ENCODE measurements around the gene DMAC2.

DMAC2 gene

DNA sequence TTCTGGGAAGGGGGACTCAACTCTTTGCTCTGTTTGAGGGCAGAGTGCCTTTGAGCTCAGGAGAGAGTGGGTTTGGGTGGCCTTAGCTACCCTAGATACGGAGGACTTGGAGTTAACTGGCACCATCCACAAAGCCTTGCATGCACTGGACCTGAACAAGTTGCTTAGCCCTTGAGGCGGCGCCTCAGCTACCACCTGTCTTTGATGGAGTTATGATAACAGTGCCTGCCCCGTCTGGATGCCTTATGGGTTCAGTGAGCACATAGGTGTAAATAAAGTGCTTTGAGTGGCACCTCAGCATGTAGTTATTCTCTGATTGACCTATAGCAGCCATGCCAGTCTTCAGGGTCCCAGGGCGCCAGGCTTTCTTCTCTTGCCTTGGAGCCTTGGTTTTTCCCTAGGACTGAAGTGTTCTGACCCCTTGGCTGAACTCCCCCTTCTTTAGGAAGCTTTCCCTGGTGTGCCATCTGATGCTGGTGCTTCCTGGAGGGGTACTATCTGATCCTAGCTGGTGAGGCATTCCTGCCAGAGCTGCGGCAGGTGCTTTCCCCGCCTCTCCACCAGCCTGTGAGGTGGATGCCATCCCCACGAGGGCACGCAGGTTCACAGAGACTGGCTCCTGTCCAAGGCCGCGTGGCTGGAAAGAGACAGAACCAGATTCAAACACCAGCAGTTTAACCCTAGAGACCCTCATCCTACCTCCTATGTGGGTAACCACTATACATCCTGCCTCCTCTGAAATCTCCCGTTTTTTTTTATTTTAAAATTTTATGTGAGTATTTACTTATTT lies 36.3 kb downstream of the DMAC2 start:
- TF ChIP-seq CTCF (IDR thresholded peaks at IDR 0.05; ENCODE audit: borderline replicate concordance, insufficient read depth, low read depth, low read length), result no peak
- H3K4me3 ChIP-seq (ENCODE audit: low read depth, low read length), result no peak overlapping the region

DNA sequence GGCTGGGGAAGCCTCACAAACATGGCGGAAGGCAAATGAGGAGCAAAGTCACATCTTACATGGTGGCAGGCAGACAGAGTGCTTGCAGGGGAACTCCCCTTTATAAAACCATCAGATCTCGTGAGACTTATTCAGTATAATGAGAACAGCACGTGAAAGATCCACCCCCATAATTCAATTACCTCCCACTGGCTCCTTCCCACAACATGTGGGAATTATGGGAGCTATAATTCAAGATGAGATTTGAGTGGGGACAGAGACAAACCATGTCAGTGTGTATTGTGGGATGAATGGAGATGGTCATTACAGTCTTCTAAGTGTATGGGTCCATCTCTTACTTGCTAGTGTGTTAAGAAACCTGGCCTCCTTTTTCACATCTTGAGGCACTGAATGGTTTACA lies 37.7 kb downstream of the DMAC2 start:
- no peak for TF ChIP-seq CTCF (IDR thresholded peaks at IDR 0.05; ENCODE audit: borderline replicate concordance, insufficient read depth, low read depth, low read length)
- H3K4me3 ChIP-seq (ENCODE audit: low read depth, low read length), result no peak overlapping the region

- no peak for TF ChIP-seq CTCF (IDR thresholded peaks at IDR 0.05; ENCODE audit: borderline replicate concordance, insufficient read depth, low read depth, low read length)
- no peak overlapping the region for H3K4me3 ChIP-seq (ENCODE audit: low read depth, low read length)
Measured at GRCh38 chr19:41401483-41401882, 38.2 kb downstream of the DMAC2 start.

GRCh38 chr19:41399525-41399924 lies 40.2 kb downstream of the DMAC2 start:
- no peak overlapping the region for H3K4me3 ChIP-seq (ENCODE audit: low read depth, low read length)

DNA sequence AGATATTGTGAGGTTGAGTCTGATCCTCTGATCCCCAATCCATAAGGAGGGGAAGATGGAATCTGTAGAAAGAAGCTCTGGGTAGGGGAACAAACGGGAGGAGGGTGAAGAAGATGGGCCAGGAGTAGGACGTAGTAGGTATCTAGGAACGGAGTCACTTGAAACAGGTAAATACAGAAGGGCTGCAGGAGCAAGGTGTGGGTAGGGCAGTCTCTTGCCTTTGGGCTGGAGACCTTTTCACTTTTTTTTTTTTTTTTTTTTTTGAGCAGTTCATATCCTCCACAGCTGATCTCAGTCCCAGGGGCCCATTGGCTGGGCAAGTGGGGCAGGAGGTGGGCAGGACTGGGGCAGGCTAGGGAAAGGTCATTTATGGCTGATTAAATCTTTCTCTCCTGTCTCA lies 40.6 kb downstream of the DMAC2 start:
- no peak overlapping the region for H3K4me3 ChIP-seq (ENCODE audit: low read depth, low read length)

More at GRCh38 chr19:41399525-41399924, 40.2 kb downstream of the DMAC2 start:
- TF ChIP-seq CTCF (IDR thresholded peaks at IDR 0.05; ENCODE audit: borderline replicate concordance, insufficient read depth, low read depth, low read length), result no peak

DNA sequence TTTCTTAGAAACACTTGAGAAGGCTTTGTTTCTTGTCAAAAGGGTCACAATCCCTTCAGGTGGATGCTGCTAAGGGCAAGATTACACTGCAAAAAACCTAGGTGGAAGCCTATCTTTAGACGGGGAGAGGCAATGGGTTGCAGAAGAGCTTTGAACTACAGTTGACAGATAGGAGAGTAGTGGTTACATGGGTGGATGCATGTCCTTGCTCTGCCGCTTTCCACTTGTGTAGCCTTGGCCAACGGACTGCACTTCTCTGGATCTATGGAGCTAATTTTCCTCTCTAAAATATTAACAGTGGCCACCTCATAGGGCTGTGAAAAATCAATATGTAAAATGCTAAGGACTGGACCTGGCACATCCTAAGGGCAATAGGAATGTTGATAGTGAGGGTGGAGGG lies 41.1 kb downstream of the DMAC2 start:
- peak overlapping the region; percentile 73 for H3K4me3 ChIP-seq (ENCODE audit: low read depth, low read length)
- no peak for TF ChIP-seq CTCF (IDR thresholded peaks at IDR 0.05; ENCODE audit: borderline replicate concordance, insufficient read depth, low read depth, low read length)

More for the DNA sequence above, 40.6 kb downstream of the DMAC2 start:
- TF ChIP-seq CTCF (IDR thresholded peaks at IDR 0.05; ENCODE audit: borderline replicate concordance, insufficient read depth, low read depth, low read length), result no peak

DNA sequence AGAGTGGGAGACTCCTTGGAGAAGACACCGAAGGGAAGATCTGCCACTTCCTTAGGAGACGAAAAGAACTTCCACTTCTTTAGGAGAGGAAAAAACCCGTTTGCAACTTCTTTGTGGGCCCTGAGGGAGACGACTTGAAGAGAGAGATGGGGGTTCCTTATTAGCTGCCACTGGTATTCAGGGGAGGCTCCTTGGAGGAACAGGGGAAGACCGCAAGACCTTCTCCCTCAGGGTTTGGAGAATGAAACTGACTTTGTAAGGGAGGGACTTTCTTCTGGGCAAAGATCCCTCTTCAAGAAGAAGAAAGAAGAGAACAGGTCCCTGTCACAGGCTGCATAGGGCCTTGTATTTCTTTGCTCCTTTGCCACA lies 41.7 kb downstream of the DMAC2 start:
- H3K4me3 ChIP-seq (ENCODE audit: low read depth, low read length), result peak overlapping the region; percentile 73
- TF ChIP-seq CTCF (IDR thresholded peaks at IDR 0.05; ENCODE audit: borderline replicate concordance, insufficient read depth, low read depth, low read length), result no peak
